ENCODE results near the gene TULP1.

The TULP1 gene

GRCh38 chr6:35498422-35499067 is 14.2 kb downstream of the TULP1 start:
- no peak for ATAC-seq (ENCODE audit: insufficient read depth, low read depth)
- no peaks in the 10 kb centered on the region for H3K79me2 ChIP-seq (ENCODE audit: insufficient read depth, low read length)
- no peaks in the 10 kb centered on the region for H3K9me3 ChIP-seq (ENCODE audit: insufficient read depth, low read length, severe bottlenecking)
- peaks cover 45% of the 10 kb centered on the region for H3K27me3 ChIP-seq (ENCODE audit: insufficient read depth, low read length, poor library complexity)
- H3K4me1 ChIP-seq (ENCODE audit: insufficient read depth, low read length): peaks cover 12% of the 10 kb centered on the region
- DNase-seq: no peak
- no peak for TF ChIP-seq CTCF (IDR thresholded peaks at IDR 0.05; ENCODE audit: borderline replicate concordance, extremely low read depth, low read length, poor library complexity, severe bottlenecking)
- no peak for TF ChIP-seq EZH2 (IDR thresholded peaks at IDR 0.05; ENCODE audit: borderline replicate concordance, low read depth, low read length, severe bottlenecking)
- H3K4me3 ChIP-seq (ENCODE audit: low read depth in 1 of 2, low read length in 2 of 2): no peak overlapping the region
- no peak overlapping the region for H2AFZ ChIP-seq (ENCODE audit: low read depth, low read length)
- H3K9ac ChIP-seq (ENCODE audit: low read depth, low read length): no peak overlapping the region
- no peaks in the 10 kb centered on the region for H3K36me3 ChIP-seq (ENCODE audit: insufficient read depth, low read length)
- peaks cover 8% of the 10 kb centered on the region for H4K20me1 ChIP-seq (ENCODE audit: insufficient read depth, low read length)
- no peak overlapping the region for H3K4me2 ChIP-seq (ENCODE audit: insufficient read depth, low read length)
- H3K27ac ChIP-seq (ENCODE audit: low read length): no peak overlapping the region

- Histone ChIP-seq H3K9ac (ENCODE audit: low read depth, low read length) (peak overlapping the region; percentile 52), H3K79me2 (ENCODE audit: insufficient read depth, low read length) (no peaks in the 10 kb centered on the region), H2AFZ (ENCODE audit: low read depth, low read length) (peak overlapping the region; percentile 69), H3K4me2 (ENCODE audit: insufficient read depth, low read length) (peak overlapping the region; percentile 79), H3K27me3 (ENCODE audit: insufficient read depth, low read length, poor library complexity) (peaks cover 45% of the 10 kb centered on the region), H3K4me3 (ENCODE audit: low read depth in 1 of 2, low read length in 2 of 2) (peak overlapping the region; percentile 23 to 54; a peak in 3 of 4 replicates), H4K20me1 (ENCODE audit: insufficient read depth, low read length) (peaks cover 8% of the 10 kb centered on the region), H3K4me1 (ENCODE audit: insufficient read depth, low read length) (peaks cover 12% of the 10 kb centered on the region), H3K36me3 (ENCODE audit: insufficient read depth, low read length) (no peaks in the 10 kb centered on the region), H3K9me3 (ENCODE audit: insufficient read depth, low read length, severe bottlenecking) (no peaks in the 10 kb centered on the region), H3K27ac (ENCODE audit: low read length) (no peak overlapping the region)
- TF ChIP-seq EZH2 (IDR thresholded peaks at IDR 0.05; ENCODE audit: borderline replicate concordance, low read depth, low read length, severe bottlenecking) (peak; percentile 96), CTCF (IDR thresholded peaks at IDR 0.05; ENCODE audit: borderline replicate concordance, extremely low read depth, low read length, poor library complexity, severe bottlenecking) (no peak)
- ATAC-seq (ENCODE audit: insufficient read depth, low read depth): peak; percentile 72
- DNase-seq: peak; percentile 64
These were observed 14.9 kb downstream of the TULP1 start for GRCh38 chr6:35497571-35498421.

- Histone ChIP-seq H3K36me3 (ENCODE audit: insufficient read depth, low read length) (no peaks in the 10 kb centered on the region), H3K9ac (ENCODE audit: low read depth, low read length) (peak within 1 kb of the TSS; percentile 52), H3K27me3 (ENCODE audit: insufficient read depth, low read length, poor library complexity) (peaks cover 45% of the 10 kb centered on the region), H3K4me2 (ENCODE audit: insufficient read depth, low read length) (peak within 1 kb of the TSS; percentile 79), H3K9me3 (ENCODE audit: insufficient read depth, low read length, severe bottlenecking) (no peaks in the 10 kb centered on the region), H2AFZ (ENCODE audit: low read depth, low read length) (peak within 1 kb of the TSS; percentile 69), H4K20me1 (ENCODE audit: insufficient read depth, low read length) (peaks cover 8% of the 10 kb centered on the region), H3K4me1 (ENCODE audit: insufficient read depth, low read length) (peaks cover 12% of the 10 kb centered on the region), H3K27ac (ENCODE audit: low read length) (no peak within 1 kb of the TSS), H3K79me2 (ENCODE audit: insufficient read depth, low read length) (no peaks in the 10 kb centered on the region), H3K4me3 (ENCODE audit: low read depth in 1 of 2, low read length in 2 of 2) (peak within 1 kb of the TSS; percentile 23 to 54; a peak in 3 of 4 replicates)
- ATAC-seq (ENCODE audit: insufficient read depth, low read depth) (peak; percentile 60), DNase-seq (peak; percentile 37)
- TF ChIP-seq CTCF (IDR thresholded peaks at IDR 0.05; ENCODE audit: borderline replicate concordance, extremely low read depth, low read length, poor library complexity, severe bottlenecking) (no peak), EZH2 (IDR thresholded peaks at IDR 0.05; ENCODE audit: borderline replicate concordance, low read depth, low read length, severe bottlenecking) (no peak)
These were observed 15.7 kb downstream of the TULP1 start, which contains the start of gene TEAD3 for GRCh38 chr6:35496841-35497570. Gene TEAD3, minus strand, starts transcription at chr6:35497079.

Measured in DND-41 (cell line).